ENCODE data around the gene RSPH4A.
"Not testable (repeated sequence)": the region's sequence is repeated elsewhere in the genome, so short reads cannot be mapped to it uniquely, and the experiment has no call there.

Gene RSPH4A

DNA sequence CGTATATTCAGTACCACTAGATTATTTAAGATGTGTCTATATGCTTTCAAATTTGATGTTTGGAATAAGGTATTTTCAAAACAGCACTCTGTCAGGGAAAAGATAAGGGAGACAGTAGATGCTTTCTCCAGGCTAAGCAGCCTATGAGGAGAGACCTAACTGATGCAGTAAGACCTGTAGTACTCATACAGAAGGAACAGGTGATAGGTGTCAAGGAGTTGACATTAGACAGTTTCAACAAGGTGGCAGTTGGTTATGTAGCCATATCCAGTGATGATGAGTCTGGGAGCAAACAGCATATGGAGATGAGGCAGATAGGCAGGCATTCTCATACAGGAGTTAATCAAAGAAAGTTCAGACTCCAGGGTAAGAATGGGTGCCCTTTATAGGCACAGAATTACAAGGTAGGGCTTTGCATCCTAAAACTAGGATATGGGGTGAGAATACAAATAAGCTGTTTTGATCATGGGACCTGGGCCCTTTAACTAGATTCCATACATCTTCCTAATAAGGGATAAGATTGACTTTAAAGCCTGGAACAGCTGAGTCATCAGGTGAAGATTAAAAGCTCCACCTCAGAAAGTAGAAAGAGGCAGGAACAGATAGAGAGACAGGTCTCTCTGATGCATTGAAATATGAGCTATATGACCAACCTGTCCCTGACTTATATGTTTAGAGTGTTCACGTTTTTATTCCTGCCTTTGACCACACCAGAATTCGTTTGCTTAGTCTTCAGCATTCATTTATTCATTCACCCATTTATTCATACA lies 7.9 kb downstream of the RSPH4A start:
- DNase-seq (ENCODE audit: low read depth in 2 of 3, low spot score in 1 of 3): no peak

DNA sequence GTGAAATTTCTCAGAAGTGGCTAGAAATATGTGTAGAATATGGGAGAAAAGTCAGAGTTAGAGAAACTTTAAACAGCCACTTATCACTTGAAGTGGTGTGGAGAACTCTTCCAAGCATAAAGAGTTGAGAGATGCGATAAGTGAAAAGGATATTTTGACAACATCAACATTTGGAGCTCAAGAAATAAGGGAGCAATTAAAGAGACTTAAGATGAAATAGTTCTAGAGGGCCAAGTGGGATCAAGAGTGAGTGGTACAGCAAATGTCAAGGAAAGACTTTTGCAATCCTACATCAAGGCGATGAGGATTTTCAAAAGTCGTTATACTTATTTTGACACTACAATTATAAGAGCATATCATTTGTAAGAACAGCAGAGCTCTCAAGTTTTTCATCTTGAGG lies 9.6 kb downstream of the RSPH4A start:
- DNase-seq (ENCODE audit: low read depth in 2 of 3, low spot score in 1 of 3): no peak

DNA sequence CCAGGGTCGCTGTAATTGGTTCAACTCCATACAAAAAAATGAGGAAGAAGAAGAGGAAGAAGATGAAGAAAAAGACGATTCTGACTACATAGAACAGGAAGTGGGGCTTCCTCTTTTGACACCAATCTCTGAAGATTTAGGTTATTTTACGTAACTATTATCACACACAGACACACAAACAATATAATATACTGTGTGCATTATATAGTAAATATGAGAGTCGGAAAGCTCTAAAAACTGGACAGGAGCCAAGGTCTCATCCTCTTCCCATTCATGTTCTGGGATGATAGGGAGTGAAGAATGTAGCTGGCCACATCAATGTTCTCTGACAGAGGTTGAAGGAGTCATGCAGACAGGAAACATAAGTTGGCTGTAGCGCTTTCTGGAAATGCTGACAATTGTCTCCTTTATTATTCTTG lies 13.3 kb downstream of the RSPH4A start:
- no peak for DNase-seq (ENCODE audit: low read depth in 2 of 3, low spot score in 1 of 3)

DNA sequence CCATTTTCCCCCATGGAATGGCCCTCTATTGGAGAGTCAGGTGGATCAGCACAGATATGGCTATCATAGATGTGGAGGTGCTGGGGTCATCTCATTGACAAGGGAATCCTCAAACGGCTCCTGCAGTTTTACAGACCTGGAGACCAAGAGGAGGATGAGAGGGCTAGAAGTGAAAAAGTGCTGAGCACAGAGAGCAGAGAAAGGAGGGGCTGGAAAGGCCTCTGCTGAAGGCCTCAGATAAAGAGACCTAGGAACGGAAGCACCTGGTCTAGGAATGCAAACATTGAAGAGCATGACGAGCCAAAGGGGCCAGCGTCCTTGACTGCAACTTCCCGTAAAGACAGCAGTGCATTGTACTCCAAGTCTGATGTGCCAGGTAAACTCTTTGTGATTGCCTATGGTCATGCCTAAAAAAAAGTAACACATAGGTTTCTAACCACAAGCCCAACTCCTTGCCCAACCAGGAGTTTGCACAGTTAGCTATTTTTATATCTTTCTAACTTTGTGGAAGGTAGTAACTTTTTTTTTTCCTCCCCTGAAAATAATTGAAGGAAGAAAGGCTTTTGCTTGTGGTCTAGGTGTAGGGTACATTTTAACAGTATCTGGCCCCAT lies 15.2 kb downstream of the RSPH4A start:
- no peak for DNase-seq (ENCODE audit: low read depth in 2 of 3, low spot score in 1 of 3)

DNA sequence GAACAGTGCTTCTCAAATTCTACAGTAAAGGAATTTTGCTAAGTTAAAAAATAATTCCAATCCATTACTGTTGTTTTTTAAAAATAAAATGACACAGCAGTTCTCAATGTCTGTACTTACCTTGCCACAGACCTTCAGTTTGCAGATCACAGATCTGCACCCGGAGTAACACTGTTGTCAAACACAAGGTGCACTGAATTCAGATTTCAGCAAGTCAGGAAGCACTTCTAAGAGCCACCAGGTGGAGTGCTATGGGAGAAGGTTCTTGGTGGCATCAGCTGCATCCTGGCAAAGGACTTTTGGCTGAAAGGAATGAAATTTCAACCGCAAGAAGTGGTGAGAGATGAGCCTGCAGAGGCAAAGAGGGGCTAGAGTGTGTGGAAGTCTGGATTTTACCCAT lies 17.4 kb downstream of the RSPH4A start:
- no peak for DNase-seq (ENCODE audit: low read depth in 2 of 3, low spot score in 1 of 3)

DNA sequence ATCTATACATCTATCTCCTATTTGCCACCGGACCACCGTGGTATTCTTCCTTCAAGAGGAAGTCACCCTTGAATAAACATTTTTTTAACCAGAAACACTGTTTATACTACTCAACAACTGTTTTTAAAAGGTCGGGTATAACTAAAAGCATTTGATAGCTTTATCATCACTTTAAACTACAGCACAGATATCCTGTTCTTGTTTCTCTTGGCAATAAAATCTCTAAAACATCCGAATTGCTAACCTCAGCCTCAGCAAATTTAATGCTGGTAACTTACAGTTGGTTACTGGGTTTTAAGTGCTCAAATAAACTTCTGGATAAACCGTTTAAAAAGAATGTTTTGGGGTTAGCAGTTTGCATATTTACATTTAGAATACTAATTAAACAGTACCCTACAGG lies 31.9 kb downstream of the RSPH4A start:
- DNase-seq (ENCODE audit: low read depth in 2 of 3, low spot score in 1 of 3): no peak

DNA sequence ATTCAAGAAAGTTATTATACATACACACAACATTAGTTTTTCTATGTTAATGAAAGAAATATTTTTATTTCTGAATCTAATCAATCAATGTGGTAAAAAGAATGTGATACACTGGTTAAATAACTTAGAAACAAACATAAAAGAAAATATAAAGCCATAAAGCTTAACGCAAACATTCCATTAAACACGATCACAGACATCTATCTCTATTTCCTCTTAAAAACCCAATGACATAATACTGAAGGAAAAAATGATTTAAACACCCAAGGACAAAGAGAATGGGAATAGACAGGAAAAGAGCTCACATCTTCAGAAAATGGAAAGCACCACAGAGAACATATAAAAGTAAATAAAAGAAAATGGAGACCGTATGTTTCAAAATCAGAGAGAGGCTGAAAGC lies 32.9 kb downstream of the RSPH4A start:
- DNase-seq (ENCODE audit: low read depth in 2 of 3, low spot score in 1 of 3): no peak

DNA sequence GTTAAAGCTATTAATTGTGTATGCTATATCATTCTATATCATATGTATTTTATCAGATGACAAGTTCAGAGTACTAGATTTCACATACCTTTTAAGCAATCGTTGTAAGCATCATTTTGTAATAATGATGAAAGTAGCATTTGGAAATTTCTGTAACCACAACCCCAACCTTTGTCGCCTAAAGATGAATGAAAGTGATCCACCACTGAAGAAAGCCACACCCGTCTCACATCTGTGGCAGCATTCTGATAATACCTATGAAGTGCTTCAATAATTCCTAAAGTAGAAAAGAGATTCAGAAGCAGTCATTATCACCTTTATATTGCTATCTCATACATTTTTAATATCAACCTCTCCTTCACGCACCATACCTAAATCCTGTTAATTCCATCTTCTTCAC lies 35.6 kb downstream of the RSPH4A start:
- DNase-seq (ENCODE audit: low read depth in 2 of 3, low spot score in 1 of 3): no peak

DNA sequence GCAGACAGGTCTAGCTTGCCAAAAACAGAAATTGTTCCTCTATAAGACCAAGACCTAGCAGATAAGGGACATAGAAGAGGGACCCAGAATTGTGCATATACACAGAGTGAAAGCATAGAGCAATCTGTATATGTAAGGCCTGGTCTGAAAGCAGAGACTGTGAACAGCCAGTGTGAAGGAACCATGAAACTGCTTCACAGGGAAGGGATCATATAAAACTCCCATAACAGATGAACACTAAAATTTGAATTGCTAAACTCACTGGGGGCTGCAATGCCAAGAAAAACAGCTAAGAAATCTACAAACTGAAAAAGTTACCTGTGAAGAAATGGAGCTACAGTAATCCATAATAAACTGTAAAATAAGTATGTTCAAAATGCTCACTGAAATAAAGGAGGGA lies 45.3 kb downstream of the RSPH4A start:
- no peak for DNase-seq (ENCODE audit: low read depth in 2 of 3, low spot score in 1 of 3)

DNA sequence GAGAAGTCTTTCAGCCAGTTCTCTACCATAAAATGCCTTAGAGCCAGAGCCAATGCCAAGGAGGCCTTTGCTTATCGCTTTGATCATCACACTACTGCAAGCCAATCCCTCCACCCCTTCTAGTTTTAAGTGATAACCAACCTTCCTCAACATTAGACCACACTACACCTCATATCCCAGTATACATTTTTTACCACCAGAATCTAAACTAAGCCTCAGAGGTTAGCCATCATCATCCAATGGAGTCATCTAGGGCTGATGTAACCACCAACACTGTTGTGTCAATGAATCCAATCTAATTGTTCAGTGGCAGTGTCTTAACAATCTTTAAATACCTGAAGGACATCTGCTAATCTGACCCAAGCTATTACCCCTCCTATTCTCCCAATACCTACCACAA lies 45.9 kb downstream of the RSPH4A start:
- DNase-seq (ENCODE audit: low read depth in 2 of 3, low spot score in 1 of 3): no peak

DNA sequence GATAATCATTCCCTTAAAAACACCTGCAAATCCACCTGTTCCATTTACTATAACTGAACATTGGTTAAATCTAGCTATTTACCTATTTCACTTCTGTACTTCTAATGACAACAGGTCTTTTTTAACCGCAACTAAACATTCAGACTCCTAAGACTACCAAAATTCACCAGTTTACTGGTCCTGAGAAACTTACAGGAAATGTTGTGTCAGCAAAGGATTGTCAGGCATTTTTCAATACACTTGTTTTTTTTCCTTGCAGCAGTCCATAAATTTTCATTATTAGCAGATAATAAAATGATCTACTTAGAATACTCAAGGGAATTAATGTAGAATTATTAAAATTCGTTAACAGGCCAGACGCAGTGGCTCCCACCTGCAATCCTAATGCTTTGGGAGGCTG lies 47.0 kb downstream of the RSPH4A start:
- no peak for DNase-seq (ENCODE audit: low read depth in 2 of 3, low spot score in 1 of 3)

DNA sequence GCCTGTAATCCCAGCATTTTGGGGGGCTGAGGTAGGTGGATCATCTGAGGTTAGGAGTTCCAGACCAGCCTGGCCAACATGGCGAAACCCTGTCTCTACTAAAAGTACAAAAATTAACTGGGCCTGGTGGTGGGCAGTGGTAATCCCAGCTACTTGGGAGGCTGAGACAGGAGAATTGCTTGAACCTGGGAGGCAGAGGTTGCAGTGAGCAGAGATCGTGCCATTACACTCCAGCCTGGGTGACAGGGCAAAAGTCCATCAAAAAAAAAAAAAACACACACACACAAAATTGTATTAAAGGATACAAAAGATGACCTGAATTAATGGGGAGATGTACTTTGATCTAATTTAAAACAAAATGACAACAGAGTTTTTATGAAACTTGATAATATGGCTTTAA lies 47.9 kb downstream of the RSPH4A start:
- DNase-seq (ENCODE audit: low read depth in 2 of 3, low spot score in 1 of 3): not testable (repeated sequence)

DNA sequence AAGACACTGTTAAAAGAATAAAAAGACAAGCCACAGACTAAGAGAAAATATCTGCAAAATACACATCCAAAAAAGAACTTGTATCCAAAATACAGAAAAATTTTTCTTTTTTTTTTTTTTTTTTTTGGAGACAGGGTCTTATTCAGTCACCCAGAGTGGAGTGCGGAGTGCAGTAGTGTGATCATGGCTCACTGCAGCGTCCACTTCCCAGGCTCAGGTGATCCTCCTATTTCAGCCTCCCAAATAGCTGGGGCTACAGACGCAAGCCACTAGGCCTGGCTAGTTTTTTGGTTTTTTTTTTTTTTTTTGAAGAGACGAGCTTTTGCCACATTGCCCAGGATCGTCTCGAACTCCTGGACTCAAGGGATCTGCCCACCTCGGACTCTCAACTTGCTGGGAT lies 49.2 kb downstream of the RSPH4A start:
- DNase-seq (ENCODE audit: low read depth in 2 of 3, low spot score in 1 of 3): no peak

DNA sequence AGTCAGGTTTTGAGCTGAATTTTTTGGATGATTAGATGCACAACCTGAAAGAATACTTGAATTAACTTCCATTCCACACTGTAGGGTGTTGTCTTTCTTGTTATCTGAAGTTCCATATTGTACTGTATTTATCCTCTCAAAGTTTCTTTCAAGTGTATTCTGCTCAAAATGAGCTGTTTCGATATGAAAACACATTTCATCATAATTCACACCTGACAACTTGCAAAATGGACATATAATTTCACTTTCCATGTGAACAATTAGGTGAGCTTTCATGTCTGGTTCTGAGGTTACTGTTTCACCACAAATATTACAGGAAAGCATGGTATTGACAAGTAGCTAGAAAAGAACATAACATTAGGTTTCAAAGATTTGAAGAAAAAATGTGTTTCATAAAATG lies 50.6 kb downstream of the RSPH4A start:
- no peak for DNase-seq (ENCODE audit: low read depth in 2 of 3, low spot score in 1 of 3)

DNA sequence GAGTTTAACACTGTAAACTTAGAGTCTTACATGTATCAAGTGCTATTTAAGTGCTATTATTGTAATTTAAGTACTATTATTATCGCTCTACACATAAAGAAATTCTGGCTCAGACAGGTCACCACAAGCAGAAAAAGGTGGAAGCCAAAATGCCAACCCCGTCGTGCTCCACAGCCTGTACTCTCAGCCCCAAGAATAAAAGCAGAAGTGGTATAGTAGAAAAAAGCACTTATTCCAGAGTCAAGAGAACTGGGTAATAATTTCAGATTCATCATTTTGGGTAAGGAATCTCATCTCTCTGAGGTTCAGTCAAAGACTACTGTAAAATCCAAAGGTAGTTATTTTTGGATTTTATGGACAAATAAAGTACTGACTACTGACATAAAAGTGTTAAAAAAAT lies 51.3 kb downstream of the RSPH4A start:
- DNase-seq (ENCODE audit: low read depth in 2 of 3, low spot score in 1 of 3): no peak

DNA sequence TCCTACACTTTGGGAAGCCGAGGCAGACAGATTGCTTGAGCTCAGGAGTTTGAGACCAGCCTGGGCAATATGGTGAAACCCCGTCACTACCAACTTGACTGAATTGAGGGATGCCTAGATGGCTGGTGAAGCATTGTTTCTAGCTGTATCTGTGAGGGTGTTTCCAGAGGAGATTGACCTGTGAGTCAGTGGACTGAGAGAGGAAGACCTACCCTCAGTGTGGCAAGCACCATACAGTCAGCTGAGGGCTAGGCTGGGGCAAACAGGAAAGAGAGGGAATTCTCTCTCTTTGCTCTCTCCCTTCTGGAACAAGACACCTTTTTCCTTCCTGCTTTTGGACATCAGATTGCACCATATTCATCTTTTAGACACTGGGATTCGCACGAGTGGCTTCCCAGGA lies 56.0 kb downstream of the RSPH4A start:
- DNase-seq (ENCODE audit: low read depth in 2 of 3, low spot score in 1 of 3): no peak

DNA sequence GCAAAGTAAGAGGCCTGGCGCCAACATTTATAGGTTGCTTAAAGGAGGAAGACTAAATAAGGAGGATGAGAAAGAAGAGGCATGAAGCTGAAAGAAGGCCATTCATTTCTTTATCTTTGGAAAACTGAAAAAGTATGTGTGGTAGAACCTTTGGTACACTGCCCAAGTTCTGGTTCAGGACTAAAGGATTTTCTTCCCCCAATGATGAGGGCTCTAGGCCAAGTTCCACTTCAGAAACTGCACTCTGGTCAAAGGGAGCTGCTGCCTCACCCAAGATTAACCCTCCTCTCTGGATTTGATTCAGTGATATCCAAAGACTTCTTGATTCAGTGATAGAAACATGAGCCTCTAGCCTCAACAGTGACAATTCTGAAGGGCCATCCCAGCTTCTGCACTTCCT lies 59.7 kb downstream of the RSPH4A start:
- DNase-seq (ENCODE audit: low read depth in 2 of 3, low spot score in 1 of 3): no peak

DNA sequence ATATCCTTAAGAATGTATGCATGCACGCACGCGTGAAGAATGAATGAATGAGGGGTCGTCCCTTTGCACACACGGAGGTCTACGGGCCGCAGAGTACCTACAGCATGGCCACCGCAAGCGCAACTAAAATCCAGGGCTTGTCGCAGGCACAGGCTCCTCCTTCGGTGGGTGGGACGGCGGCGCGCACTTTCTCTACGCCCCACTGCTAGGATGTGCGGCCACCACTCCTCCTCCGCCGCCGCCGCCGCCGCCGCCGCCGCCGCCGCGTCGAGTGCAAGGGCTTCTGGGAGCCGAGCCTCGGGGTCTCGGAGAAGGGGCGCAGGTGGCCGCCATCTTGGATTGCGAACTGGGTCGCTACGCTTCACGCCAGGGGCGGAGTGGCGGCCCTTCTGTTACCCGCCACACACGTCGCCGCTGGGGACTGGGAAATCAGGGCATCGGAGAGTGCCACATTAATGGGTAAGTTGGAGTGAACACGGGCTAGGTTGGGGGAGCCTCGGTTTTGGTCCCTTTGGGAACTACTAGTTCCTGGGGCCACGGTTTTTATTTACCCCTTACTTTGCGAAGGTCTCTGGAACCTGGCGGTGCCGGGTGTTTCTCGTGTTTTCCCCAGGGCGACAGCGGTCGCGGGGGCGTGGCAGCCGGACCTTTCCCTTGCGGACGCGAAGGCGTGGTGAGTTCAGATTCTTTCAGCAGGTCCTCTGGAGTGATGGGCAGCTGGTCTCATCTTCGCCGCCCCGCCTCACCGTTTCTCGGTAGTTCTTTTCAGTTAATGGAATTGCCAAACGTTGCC lies 64.8 kb downstream of the RSPH4A start, which contains the start of gene KPNA5:
Gene KPNA5, plus strand, starts transcription at position 332 of the 793 bp plus-strand sequence. Its CDS starts 124 bp downstream, at position 456.
- peak; percentile 83 to 89 (median 88) for DNase-seq (ENCODE audit: low read depth in 2 of 3, low spot score in 1 of 3)

DNA sequence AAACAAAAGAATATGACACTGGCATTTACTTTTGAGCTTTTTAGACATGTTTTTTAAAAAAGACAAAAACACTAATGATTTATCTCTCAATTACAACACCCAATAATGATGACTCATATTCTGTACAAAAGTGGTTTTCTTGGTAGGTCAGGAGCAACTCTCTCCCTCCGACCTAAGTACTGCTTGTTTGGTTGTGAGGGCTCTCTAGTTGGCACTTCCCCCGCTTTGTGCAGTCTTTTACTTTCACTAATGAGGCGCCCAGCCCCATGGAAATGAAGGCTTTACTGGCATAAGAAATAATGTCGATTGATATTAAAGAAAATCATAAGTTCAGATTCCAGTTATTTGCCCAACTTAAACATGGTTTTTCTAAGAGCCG lies 66.0 kb downstream of the RSPH4A start:
- peak; percentile 15 to 25 (median 19) for DNase-seq (ENCODE audit: low read depth in 2 of 3, low spot score in 1 of 3)
